ENCODE measurements around the gene MED22. TPM values are rescaled to one million over a fixed set of nuclear protein-coding genes. Genes with fewer than 3 reads are reported as not detected.

MED22 gene
- total and polyA plus RNA-seq, 2 of the 8 experiments (the other 6 are each of a cell fraction or from before 2014, with no cell fraction given): 56.4 to 68.4 TPM

DNA sequence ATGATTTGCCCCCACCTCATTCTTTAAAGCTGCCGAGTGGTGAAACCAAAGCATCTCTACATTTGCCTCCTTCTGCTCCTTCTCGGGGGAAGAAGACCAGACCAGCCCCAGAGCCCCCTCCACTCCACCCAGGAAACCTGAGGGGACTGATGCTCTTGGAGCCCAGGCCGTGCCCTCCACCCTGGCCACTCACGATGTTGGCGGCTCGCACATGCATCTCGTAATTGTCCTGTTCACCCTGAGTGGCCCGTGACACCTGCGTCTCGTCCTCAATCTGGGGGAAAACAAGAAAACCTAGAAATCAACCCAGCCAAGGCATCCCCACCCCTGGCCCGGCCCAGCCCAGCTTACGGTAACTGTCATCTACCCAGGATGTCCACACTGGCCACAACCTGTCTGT is 3.0 kb downstream of the MED22 start:
- Histone ChIP-seq H3K56ac (replicated peaks; ENCODE audit: insufficient read length, low read depth, low read length) (no peak overlapping the region), H2AK5ac (ENCODE audit: low read depth, low read length) (no peak overlapping the region), H3K4ac (replicated peaks; ENCODE audit: insufficient read length, low read depth, low read length) (no peak overlapping the region), H3K79me2 (ENCODE audit: control insufficient read depth in 1 of 2, insufficient read depth in 2 of 2, low read length in 2 of 2) (peaks cover 9 to 39% of the 10 kb centered on the region in 2 experiments), H4K91ac (replicated peaks; ENCODE audit: insufficient read length, low read length) (no peak overlapping the region), H3K9me3 (ENCODE audit: insufficient read depth in 2 of 2, low read depth in 1 of 2, low read length in 1 of 2) (no peaks in the 10 kb centered on the region), H3K27ac (ENCODE audit: low read depth, low read length) (no peak overlapping the region), H3K9ac (replicated peaks in 1 of 4; ENCODE audit: extremely low read depth in 1 of 4, low read depth in 3 of 4, low read length in 3 of 4) (no peak overlapping the region), H2BK120ac (replicated peaks; ENCODE audit: low read depth, low read length) (no peak overlapping the region), H3K4me3 (ENCODE audit: extremely low read depth in 1 of 4, insufficient read depth in 2 of 4, low read depth in 3 of 4, low read length in 4 of 4) (no peak overlapping the region), H3K23me2 (ENCODE audit: low read depth, low read length) (peaks cover 9% of the 10 kb centered on the region; the same call in 1 of the 2 replicates), H4K8ac (ENCODE audit: extremely low read depth, insufficient read depth, low read length) (no peak overlapping the region), H2BK20ac (ENCODE audit: low read length) (no peak overlapping the region), H3K4me2 (ENCODE audit: insufficient read depth in 1 of 2, low read depth in 2 of 2, low read length in 2 of 2) (no peak overlapping the region), H4K5ac (ENCODE audit: insufficient read length, low read depth, low read length) (no peak overlapping the region), H3K36me3 (ENCODE audit: control insufficient read depth in 2 of 4, insufficient read depth in 4 of 4, low read length in 3 of 4) (peaks cover 35 to 71% (median 60%) of the 10 kb centered on the region in 4 experiments), H3K79me1 (ENCODE audit: low read depth, low read length) (peaks cover 17% of the 10 kb centered on the region), H2AFZ (ENCODE audit: low read length) (no peak overlapping the region), H2BK12ac (ENCODE audit: low read depth, low read length) (no peak overlapping the region), H3K4me1 (replicated peaks in 1 of 4; ENCODE audit: control insufficient read depth in 3 of 4, insufficient read depth in 4 of 4, low read length in 3 of 4) (peaks cover 0 to 10% (median 7%) of the 10 kb centered on the region in 4 experiments; a peak in 6 of 7 replicates), H3K18ac (ENCODE audit: extremely low read depth, low read length) (no peak overlapping the region), H4K20me1 (replicated peaks in 1 of 2; ENCODE audit: control insufficient read depth in 1 of 2, insufficient read depth in 2 of 2, low read length in 2 of 2) (peaks cover 12 to 37% of the 10 kb centered on the region in 2 experiments), H2BK5ac (ENCODE audit: low read depth, low read length) (no peak overlapping the region), H3K23ac (ENCODE audit: insufficient read length) (no peak overlapping the region), H3K14ac (ENCODE audit: insufficient read length) (no peak overlapping the region), H2BK15ac (ENCODE audit: low read length) (no peak overlapping the region), H3K27me3 (replicated peaks in 1 of 4; ENCODE audit: control insufficient read depth in 3 of 4, extremely low read depth in 1 of 4, insufficient read depth in 3 of 4, low read length in 3 of 4) (no peaks in the 10 kb centered on the region)
- 92% methylated on average over 12 of the region's 12 CpGs; no CpG with 5 or more reads in 1 of the 2 experiments for WGBS, 2 experiments (ENCODE audit: extremely low coverage in 1 of 2, insufficient coverage in 1 of 2, insufficient read length in 1 of 2, insufficient replicate concordance in 2 of 2, low coverage in 1 of 2, low lambda C conversion rate in 2 of 2, missing lambda C conversion rate in 1 of 2)
- DNase-seq (ENCODE audit: low read depth in 1 of 2, low spot score in 2 of 2) (no peak), FAIRE-seq (no peak)
- POLR2A ChIA-PET (ENCODE audit: partially characterized antibody): interaction anchor here (2.5 to 14.8 kb wide), 2 partner anchors 9 to 15 kb away, joined by 6 to 303 read pairs; partner anchors contain the start of genes MED22, RPL7A, SURF1 and SURF2
- TF ChIP-seq CEBPB (IDR thresholded peaks at IDR 0.05; ENCODE audit: low read depth, low read length): no peak
- TF ChIP-seq, protein P1, sequence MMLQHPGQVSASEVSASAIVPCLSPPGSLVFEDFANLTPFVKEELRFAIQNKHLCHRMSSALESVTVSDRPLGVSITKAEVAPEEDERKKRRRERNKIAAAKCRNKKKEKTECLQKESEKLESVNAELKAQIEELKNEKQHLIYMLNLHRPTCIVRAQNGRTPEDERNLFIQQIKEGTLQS (IDR thresholded peaks at IDR 0.05; ENCODE audit: insufficient read depth, low read depth, low read length): no peak
- TF ChIP-seq, protein P2, sequence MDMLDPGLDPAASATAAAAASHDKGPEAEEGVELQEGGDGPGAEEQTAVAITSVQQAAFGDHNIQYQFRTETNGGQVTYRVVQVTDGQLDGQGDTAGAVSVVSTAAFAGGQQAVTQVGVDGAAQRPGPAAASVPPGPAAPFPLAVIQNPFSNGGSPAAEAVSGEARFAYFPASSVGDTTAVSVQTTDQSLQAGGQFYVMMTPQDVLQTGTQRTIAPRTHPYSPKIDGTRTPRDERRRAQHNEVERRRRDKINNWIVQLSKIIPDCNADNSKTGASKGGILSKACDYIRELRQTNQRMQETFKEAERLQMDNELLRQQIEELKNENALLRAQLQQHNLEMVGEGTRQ (IDR thresholded peaks at IDR 0.05; ENCODE audit: low read length): no peak
- no peak for TF ChIP-seq SP1 (IDR thresholded peaks at IDR 0.05; ENCODE audit: low read depth, low read length)
- TF ChIP-seq, protein P3, sequence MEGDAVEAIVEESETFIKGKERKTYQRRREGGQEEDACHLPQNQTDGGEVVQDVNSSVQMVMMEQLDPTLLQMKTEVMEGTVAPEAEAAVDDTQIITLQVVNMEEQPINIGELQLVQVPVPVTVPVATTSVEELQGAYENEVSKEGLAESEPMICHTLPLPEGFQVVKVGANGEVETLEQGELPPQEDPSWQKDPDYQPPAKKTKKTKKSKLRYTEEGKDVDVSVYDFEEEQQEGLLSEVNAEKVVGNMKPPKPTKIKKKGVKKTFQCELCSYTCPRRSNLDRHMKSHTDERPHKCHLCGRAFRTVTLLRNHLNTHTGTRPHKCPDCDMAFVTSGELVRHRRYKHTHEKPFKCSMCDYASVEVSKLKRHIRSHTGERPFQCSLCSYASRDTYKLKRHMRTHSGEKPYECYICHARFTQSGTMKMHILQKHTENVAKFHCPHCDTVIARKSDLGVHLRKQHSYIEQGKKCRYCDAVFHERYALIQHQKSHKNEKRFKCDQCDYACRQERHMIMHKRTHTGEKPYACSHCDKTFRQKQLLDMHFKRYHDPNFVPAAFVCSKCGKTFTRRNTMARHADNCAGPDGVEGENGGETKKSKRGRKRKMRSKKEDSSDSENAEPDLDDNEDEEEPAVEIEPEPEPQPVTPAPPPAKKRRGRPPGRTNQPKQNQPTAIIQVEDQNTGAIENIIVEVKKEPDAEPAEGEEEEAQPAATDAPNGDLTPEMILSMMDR (IDR thresholded peaks at IDR 0.05; ENCODE audit: control extremely low read depth in 1 of 3, insufficient read depth in 1 of 3, low read depth in 1 of 3, low read length in 3 of 3): no peak
- TF ChIP-seq HDAC6 (IDR thresholded peaks at IDR 0.05; ENCODE audit: low read depth, low read length): no peak
- TF ChIP-seq CBX5 (IDR thresholded peaks at IDR 0.05; ENCODE audit: low read depth, low read length): no peak
- CTCF ChIA-PET (ENCODE audit: partially characterized antibody): no interaction called here

Measured in H1 (cell line).